CD14-positive monocyte (primary cell): ENCODE measurements around the gene CDC45. TPM values are rescaled to one million over a fixed set of nuclear protein-coding genes. Genes with fewer than 3 reads are reported as not detected.
A peak's percentile ranks its signal among the peaks of the same experiment; 100 is the strongest.

ENCODE experiments used
- DNase-seq, 3 donors: peaks; one replicate each; pipeline ENCODE4 v3.0.0-alpha.2; 2011 to 2022
- H2AFZ ChIP-seq: 2 replicates; pipeline ENCODE4 v1.6.0; 2012; ENCODE audit warnings: mild to moderate bottlenecking, low read depth, low read length, inconsistent platforms; ENCODE audit not compliant: insufficient read depth, poor library complexity, severe bottlenecking
- H3K27ac ChIP-seq, 2 donors: 1 replicate in 1 of 2; 2 replicates in 1 of 2; pipeline ENCODE4 v1.5.1; 2012 to 2013; ENCODE audit warnings: low read length in 2 of 2, control low read depth in 1 of 2, inconsistent platforms in 1 of 2, low read depth in 1 of 2, mild to moderate bottlenecking in 1 of 2
- H3K27me3 ChIP-seq, 2 donors: one replicate each; pipeline versions ENCODE4 v1.6.0 to v1.6.1; 2011 to 2013; ENCODE audit warnings: low read length in 2 of 2; ENCODE audit not compliant: control insufficient read depth in 2 of 2, insufficient read depth in 2 of 2
- H3K36me3 ChIP-seq, 2 donors: replicated peaks in 1 of 2; 1 replicate in 1 of 2; 2 replicates in 1 of 2; pipeline versions ENCODE4 v1.5.1 to v1.6.1; 2012 to 2013; ENCODE audit warnings: low read length in 2 of 2, control low read depth in 1 of 2, inconsistent platforms in 1 of 2, mild to moderate bottlenecking in 1 of 2; ENCODE audit not compliant: insufficient read depth in 2 of 2, control insufficient read depth in 1 of 2
- H3K4me1 ChIP-seq, 2 donors: 1 replicate in 1 of 2; 2 replicates in 1 of 2; pipeline versions ENCODE4 v1.5.1 to v1.6.1; 2012 to 2013; ENCODE audit warnings: low read length in 2 of 2, control low read depth in 1 of 2, inconsistent platforms in 1 of 2, mild to moderate bottlenecking in 1 of 2, moderate library complexity in 1 of 2; ENCODE audit not compliant: insufficient read depth in 2 of 2, control insufficient read depth in 1 of 2
- H3K4me2 ChIP-seq: replicated peaks from 2 replicates; pipeline ENCODE3; 2012; ENCODE audit warnings: low read length, moderate library complexity, mild to moderate bottlenecking; ENCODE audit not compliant: poor library complexity, severe bottlenecking; ENCODE audit errors: extremely low read depth
- H3K4me3 ChIP-seq, 3 experiments: fragments of 200-600 bp in 1 of 3; sonication (generic) in 1 of 3; replicated peaks in 1 of 3; 1 replicate in 2 of 3; 2 replicates in 1 of 3; pipeline ENCODE4 v1.5.1; 2011 to 2013; ENCODE audit warnings: low read length in 3 of 3, mild to moderate bottlenecking in 3 of 3, control low read depth in 2 of 3, low read depth in 2 of 3, inconsistent platforms in 1 of 3, moderate library complexity in 1 of 3
- H3K79me2 ChIP-seq: 2 replicates; pipeline ENCODE4 v1.6.0; 2012; ENCODE audit warnings: mild to moderate bottlenecking, control low read depth, inconsistent platforms, low read length, moderate library complexity; ENCODE audit not compliant: insufficient read depth
- H3K9ac ChIP-seq: 2 replicates; pipeline ENCODE4 v1.6.0; 2017; ENCODE audit warnings: low read length, mild to moderate bottlenecking; ENCODE audit not compliant: insufficient read depth, poor library complexity, severe bottlenecking
- H3K9me3 ChIP-seq, 2 donors: replicated peaks in 1 of 2; 1 replicate in 1 of 2; 2 replicates in 1 of 2; pipeline versions ENCODE4 v1.5.1 to v1.6.1; 2012 to 2013; ENCODE audit warnings: low read length in 2 of 2, control low read depth in 1 of 2; ENCODE audit not compliant: control insufficient read depth in 1 of 2, insufficient read depth in 1 of 2
- H4K20me1 ChIP-seq: 2 replicates; pipeline ENCODE4 v1.6.0; 2012; ENCODE audit warnings: mild to moderate bottlenecking, low read length, control low read depth, moderate library complexity; ENCODE audit not compliant: insufficient read depth
- H3K27ac Mint-ChIP-seq, 7 donors: one replicate each; pipeline ENCODE4 v1.8.0; 2020; ENCODE audit warnings: mild to moderate bottlenecking in 7 of 7, mixed read lengths in 7 of 7, moderate library complexity in 6 of 7, inconsistent platforms in 2 of 7
- H3K27me3 Mint-ChIP-seq, 3 donors: one replicate each; pipeline ENCODE4 v1.8.0; 2021 to 2022; ENCODE audit warnings: low read depth in 3 of 3, mild to moderate bottlenecking in 3 of 3, mixed read lengths in 3 of 3, moderate library complexity in 3 of 3, inconsistent platforms in 1 of 3
- H3K36me3 Mint-ChIP-seq, 2 donors: one replicate each; pipeline ENCODE4 v1.8.0; 2020; ENCODE audit warnings: mixed read lengths in 2 of 2, inconsistent platforms in 1 of 2, mild to moderate bottlenecking in 1 of 2
- H3K4me1 Mint-ChIP-seq: one replicate; pipeline ENCODE4 v1.8.0; 2020; ENCODE audit warnings: mild to moderate bottlenecking, mixed read lengths
- H3K4me3 Mint-ChIP-seq, 2 donors: one replicate each; pipeline ENCODE4 v1.8.0; 2020; ENCODE audit warnings: mild to moderate bottlenecking in 2 of 2, mixed read lengths in 2 of 2, moderate library complexity in 1 of 2
- H3K9me3 Mint-ChIP-seq, 7 donors: one replicate each; pipeline ENCODE4 v1.8.0; 2020 to 2022; ENCODE audit warnings: mixed read lengths in 7 of 7, mild to moderate bottlenecking in 6 of 7, moderate library complexity in 6 of 7, inconsistent platforms in 2 of 7
- WGBS: methylation state at CpG from one replicate; pipeline ENCODE4 v1.1.5; 2013; ENCODE audit warnings: missing lambda C conversion rate; ENCODE audit not compliant: insufficient coverage; 5-methylcytosine and 5-hydroxymethylcytosine counted together
- intact Hi-C, 2 donors: fragments of 100-400 bp; cut with micrococcal nuclease; formaldehyde crosslinking; loops; one replicate each; pipeline versions ENCODE4 v1.15.0 to v1.15.1; 2023
- polyA plus RNA-seq, 3 donors: library from polyadenylated mRNA; depleted of rRNA in 1 of 3; unstranded in 2 of 3; stranded (reverse) in 1 of 3; fragments of 300-500 nt in 2 of 3; fragments of >200 nt in 1 of 3; fragmentation: Illumina TruSeq in 2 of 3; gene quantifications; 1 replicate in 2 of 3; 2 replicates in 1 of 3; pipeline ENCODE4 v1.2.3, GENCODE V29; 2012 to 2021
- TF ChIP-seq, protein P1 (sequence below): fragments of 200-600 bp; IDR thresholded peaks from one replicate; pipeline ENCODE4 v1.8.0; 2022; ENCODE audit warnings: antibody characterized with exemption, mild to moderate bottlenecking

CDC45 gene
- polyA plus RNA-seq, 3 donors: 0.04 TPM; not detected in 2

DNA sequence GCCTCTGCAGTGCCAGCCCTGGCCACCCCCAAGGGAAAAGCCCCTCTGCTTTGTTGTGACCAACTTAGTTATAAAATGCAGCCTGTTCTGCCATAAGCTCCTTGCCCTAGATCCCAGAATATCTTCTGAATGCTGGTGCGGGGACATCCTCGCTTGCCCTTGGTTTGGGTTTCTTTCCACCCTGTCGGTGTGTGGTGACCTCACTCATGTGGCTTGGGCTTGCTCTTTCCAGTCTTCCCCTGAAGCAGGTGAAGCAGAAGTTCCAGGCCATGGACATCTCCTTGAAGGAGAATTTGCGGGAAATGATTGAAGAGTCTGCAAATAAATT, 27.8 kb downstream of the CDC45 start:
- peaks cover 38 to 57% of the 10 kb centered on the region in 2 donors for H3K36me3 Mint-ChIP-seq
- Histone ChIP-seq H3K27me3 (no peaks in the 10 kb centered on the region), H4K20me1 (no peaks in the 10 kb centered on the region), H2AFZ (no peak overlapping the region), H3K4me2 (no peak overlapping the region), H3K4me1 (no peaks in the 10 kb centered on the region), H3K9ac (no peak overlapping the region), H3K9me3 (no peaks in the 10 kb centered on the region), H3K36me3 (peaks cover 4 to 51% of the 10 kb centered on the region in 2 donors), H3K79me2 (no peaks in the 10 kb centered on the region), H3K4me3 (no peak overlapping the region), H3K27ac (no peak overlapping the region)
- no peak overlapping the region for H3K27ac Mint-ChIP-seq
- H3K9me3 Mint-ChIP-seq: no peaks in the 10 kb centered on the region
- H3K4me1 Mint-ChIP-seq: no peaks in the 10 kb centered on the region
- TF ChIP-seq, protein P1, sequence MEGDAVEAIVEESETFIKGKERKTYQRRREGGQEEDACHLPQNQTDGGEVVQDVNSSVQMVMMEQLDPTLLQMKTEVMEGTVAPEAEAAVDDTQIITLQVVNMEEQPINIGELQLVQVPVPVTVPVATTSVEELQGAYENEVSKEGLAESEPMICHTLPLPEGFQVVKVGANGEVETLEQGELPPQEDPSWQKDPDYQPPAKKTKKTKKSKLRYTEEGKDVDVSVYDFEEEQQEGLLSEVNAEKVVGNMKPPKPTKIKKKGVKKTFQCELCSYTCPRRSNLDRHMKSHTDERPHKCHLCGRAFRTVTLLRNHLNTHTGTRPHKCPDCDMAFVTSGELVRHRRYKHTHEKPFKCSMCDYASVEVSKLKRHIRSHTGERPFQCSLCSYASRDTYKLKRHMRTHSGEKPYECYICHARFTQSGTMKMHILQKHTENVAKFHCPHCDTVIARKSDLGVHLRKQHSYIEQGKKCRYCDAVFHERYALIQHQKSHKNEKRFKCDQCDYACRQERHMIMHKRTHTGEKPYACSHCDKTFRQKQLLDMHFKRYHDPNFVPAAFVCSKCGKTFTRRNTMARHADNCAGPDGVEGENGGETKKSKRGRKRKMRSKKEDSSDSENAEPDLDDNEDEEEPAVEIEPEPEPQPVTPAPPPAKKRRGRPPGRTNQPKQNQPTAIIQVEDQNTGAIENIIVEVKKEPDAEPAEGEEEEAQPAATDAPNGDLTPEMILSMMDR: no peak
- H3K4me3 Mint-ChIP-seq: no peak overlapping the region
- no peak for DNase-seq
- WGBS: 100% methylated on average over 3 of the region's 4 CpGs
- intact Hi-C loops: no loop called here
- no peaks in the 10 kb centered on the region for H3K27me3 Mint-ChIP-seq

DNA sequence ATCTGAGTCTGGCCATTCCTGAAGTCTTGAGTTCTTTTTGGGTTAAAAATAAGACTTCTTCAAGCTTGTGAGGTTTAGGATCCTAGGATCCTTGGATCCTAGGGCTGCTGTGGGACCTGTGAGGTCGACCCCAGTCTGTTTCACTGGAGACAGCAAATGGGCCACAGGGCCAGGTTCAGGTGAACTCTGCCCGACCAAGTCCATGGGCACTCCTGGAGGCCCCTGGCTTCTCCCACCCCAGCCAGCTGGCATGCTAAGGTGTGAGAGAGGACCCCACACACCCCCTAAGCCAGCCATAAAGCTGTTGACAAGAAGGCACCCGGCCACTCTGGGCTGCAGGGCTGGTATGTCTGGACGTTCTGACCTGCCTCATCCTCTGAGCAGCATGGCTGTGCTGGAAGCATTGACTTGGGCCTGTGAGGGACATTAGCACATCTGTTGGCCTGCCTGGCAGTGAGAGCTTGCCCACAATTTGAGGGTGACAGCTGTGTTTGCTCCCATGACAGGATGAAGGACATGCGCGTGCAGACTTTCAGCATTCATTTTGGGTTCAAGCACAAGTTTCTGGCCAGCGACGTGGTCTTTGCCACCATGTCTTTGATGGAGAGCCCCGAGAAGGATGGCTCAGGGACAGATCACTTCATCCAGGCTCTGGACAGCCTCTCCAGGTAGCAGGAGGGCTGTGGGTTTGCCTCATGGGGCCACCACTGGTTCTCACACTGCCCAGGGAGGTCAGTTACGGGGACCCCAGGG, 28.5 kb downstream of the CDC45 start:
- Histone ChIP-seq H4K20me1 (no peaks in the 10 kb centered on the region), H3K4me1 (no peaks in the 10 kb centered on the region), H3K27ac (no peak overlapping the region), H3K36me3 (peaks cover 4 to 58% of the 10 kb centered on the region in 2 donors), H3K27me3 (no peaks in the 10 kb centered on the region), H3K79me2 (no peaks in the 10 kb centered on the region), H3K9ac (no peak overlapping the region), H3K9me3 (no peaks in the 10 kb centered on the region), H2AFZ (no peak overlapping the region), H3K4me3 (no peak overlapping the region), H3K4me2 (no peak overlapping the region)
- WGBS: 92% methylated on average over 7 of the region's 10 CpGs
- peak overlapping the region in 1 of 7 donors; percentile 37 for H3K27ac Mint-ChIP-seq
- TF ChIP-seq, protein P1: no peak
- DNase-seq: no peak
- no peaks in the 10 kb centered on the region for H3K27me3 Mint-ChIP-seq
- no peaks in the 10 kb centered on the region for H3K4me1 Mint-ChIP-seq
- no peaks in the 10 kb centered on the region for H3K9me3 Mint-ChIP-seq
- H3K4me3 Mint-ChIP-seq: no peak overlapping the region
- intact Hi-C loops: no loop called here
- H3K36me3 Mint-ChIP-seq: peaks cover 44 to 64% of the 10 kb centered on the region in 2 donors
